DOHH2 (cell line): Measurements from ENCODE around the gene PDGFC.

ENCODE experiments used
- EZH2phosphoT487 ChIP-seq: fragments of 200-600 bp; sonication (generic); IDR thresholded peaks from 2 replicates; pipeline ENCODE4 v1.6.1; 2017; ENCODE audit warnings: borderline replicate concordance, mild to moderate bottlenecking, antibody characterized with exemption, low read length, moderate library complexity, mixed read lengths
- TF ChIP-seq, protein P1 (sequence below): fragments of 200-600 bp; sonication (generic); IDR thresholded peaks from one replicate; pipeline ENCODE4 v1.5.1; 2014; ENCODE audit warnings: antibody characterized with exemption, mild to moderate bottlenecking, low read depth, low read length; ENCODE audit not compliant: poor library complexity, severe bottlenecking

DNA sequence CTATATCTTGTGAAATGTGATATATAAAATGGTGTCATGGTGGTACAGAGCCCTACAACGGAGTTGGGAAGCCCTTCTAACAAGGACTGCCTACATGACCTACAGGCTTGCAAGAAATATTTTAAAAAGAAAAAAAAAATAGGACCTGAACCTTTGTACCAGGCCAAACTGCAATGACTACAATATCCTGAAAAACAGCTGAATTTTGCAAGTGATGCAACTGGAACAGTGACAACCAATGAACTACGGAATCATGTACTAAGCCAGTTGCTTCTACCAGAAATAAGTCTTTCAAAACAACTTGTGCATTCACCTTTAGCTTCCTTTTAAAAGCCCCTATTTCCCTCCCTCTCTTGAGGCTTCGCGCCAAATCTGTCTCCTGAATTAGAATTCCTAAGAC is 58.4 kb downstream of the PDGFC start:
- TF ChIP-seq, protein P1, sequence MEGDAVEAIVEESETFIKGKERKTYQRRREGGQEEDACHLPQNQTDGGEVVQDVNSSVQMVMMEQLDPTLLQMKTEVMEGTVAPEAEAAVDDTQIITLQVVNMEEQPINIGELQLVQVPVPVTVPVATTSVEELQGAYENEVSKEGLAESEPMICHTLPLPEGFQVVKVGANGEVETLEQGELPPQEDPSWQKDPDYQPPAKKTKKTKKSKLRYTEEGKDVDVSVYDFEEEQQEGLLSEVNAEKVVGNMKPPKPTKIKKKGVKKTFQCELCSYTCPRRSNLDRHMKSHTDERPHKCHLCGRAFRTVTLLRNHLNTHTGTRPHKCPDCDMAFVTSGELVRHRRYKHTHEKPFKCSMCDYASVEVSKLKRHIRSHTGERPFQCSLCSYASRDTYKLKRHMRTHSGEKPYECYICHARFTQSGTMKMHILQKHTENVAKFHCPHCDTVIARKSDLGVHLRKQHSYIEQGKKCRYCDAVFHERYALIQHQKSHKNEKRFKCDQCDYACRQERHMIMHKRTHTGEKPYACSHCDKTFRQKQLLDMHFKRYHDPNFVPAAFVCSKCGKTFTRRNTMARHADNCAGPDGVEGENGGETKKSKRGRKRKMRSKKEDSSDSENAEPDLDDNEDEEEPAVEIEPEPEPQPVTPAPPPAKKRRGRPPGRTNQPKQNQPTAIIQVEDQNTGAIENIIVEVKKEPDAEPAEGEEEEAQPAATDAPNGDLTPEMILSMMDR: no peak
- no peak for TF ChIP-seq EZH2phosphoT487
